ENCODE results near the gene KIF16B. TPM values are rescaled to one million over a fixed set of nuclear protein-coding genes. Genes with fewer than 3 reads are reported as not detected.

The KIF16B gene
- polyA plus RNA-seq, 1 experiment, result 10.2 TPM

GRCh38 chr20:16290358-16290757 is 282.9 kb downstream of the KIF16B start:
- no peak for TF ChIP-seq CTCF (IDR thresholded peaks at IDR 0.05; ENCODE audit: low read depth, low read length)
- CTCF ChIA-PET, result interaction anchor here (1.4 kb wide), 1 partner anchor 11 kb away, joined by 3 read pairs; no protein-coding TSS in a partner anchor
- POLR2A ChIA-PET, result no interaction called here

GRCh38 chr20:16287776-16288175 is 285.5 kb downstream of the KIF16B start:
- Histone ChIP-seq H3K9me3 (ENCODE audit: control insufficient read depth, insufficient read depth, low read length) (peaks cover 5% of the 10 kb centered on the region; the same call in 1 of the 2 replicates), H3K27me3 (ENCODE audit: control insufficient read depth, insufficient read depth, low read length) (no peaks in the 10 kb centered on the region), H3K4me3 (ENCODE audit: low read depth, low read length) (no peak overlapping the region), H3K27ac (ENCODE audit: low read depth, low read length) (no peak overlapping the region)
- TF ChIP-seq CTCF (IDR thresholded peaks at IDR 0.05; ENCODE audit: low read depth, low read length), result no peak
- no peak for DNase-seq (ENCODE audit: low read depth, low spot score)
- CTCF ChIA-PET, result no interaction called here
- POLR2A ChIA-PET, result no interaction called here

More at GRCh38 chr20:16290358-16290757, 282.9 kb downstream of the KIF16B start:
- no peaks in the 10 kb centered on the region for H3K27me3 ChIP-seq (ENCODE audit: control insufficient read depth, insufficient read depth, low read length)
- no peaks in the 10 kb centered on the region for H3K9me3 ChIP-seq (ENCODE audit: control insufficient read depth, insufficient read depth, low read length)
- no peak overlapping the region for H3K27ac ChIP-seq (ENCODE audit: low read depth, low read length)
- no peak overlapping the region for H3K4me3 ChIP-seq (ENCODE audit: low read depth, low read length)
- no peak for DNase-seq (ENCODE audit: low read depth, low spot score)

- DNase-seq (ENCODE audit: low read depth, low spot score), result no peak
- Histone ChIP-seq H3K27me3 (ENCODE audit: control insufficient read depth, insufficient read depth, low read length) (no peaks in the 10 kb centered on the region), H3K9me3 (ENCODE audit: control insufficient read depth, insufficient read depth, low read length) (peaks cover 5% of the 10 kb centered on the region; the same call in 1 of the 2 replicates), H3K4me3 (ENCODE audit: low read depth, low read length) (no peak overlapping the region), H3K27ac (ENCODE audit: low read depth, low read length) (no peak overlapping the region)
- ChIA-PET CTCF (interaction anchor here (0.6 to 1.0 kb wide), 2 partner anchors 75 to 189 kb away, joined by 3 read pairs; no protein-coding TSS in a partner anchor), POLR2A (no interaction called here)
- TF ChIP-seq CTCF (IDR thresholded peaks at IDR 0.05; ENCODE audit: low read depth, low read length), result no peak
Measured at GRCh38 chr20:16286601-16287000, 286.6 kb downstream of the KIF16B start.

GRCh38 chr20:16284385-16285100 is 288.7 kb downstream of the KIF16B start:
- CTCF ChIA-PET, result no interaction called here

More at GRCh38 chr20:16284385-16285100, 288.7 kb downstream of the KIF16B start:
- DNase-seq (ENCODE audit: low read depth, low spot score), result no peak
- H3K27me3 ChIP-seq (ENCODE audit: control insufficient read depth, insufficient read depth, low read length), result no peaks in the 10 kb centered on the region
- no peak overlapping the region for H3K4me3 ChIP-seq (ENCODE audit: low read depth, low read length)
- H3K27ac ChIP-seq (ENCODE audit: low read depth, low read length), result no peak overlapping the region
- peaks cover 5% of the 10 kb centered on the region; the same call in 1 of the 2 replicates for H3K9me3 ChIP-seq (ENCODE audit: control insufficient read depth, insufficient read depth, low read length)
- TF ChIP-seq CTCF (IDR thresholded peaks at IDR 0.05; ENCODE audit: low read depth, low read length), result no peak
- POLR2A ChIA-PET, result no interaction called here

All from AG04450 (cell line).